GM21360 (cell line): ENCODE measurements around the gene HNF1B.

Source experiments
- ATAC-seq: cut with Tn5 transposase; IDR thresholded peaks from one replicate; pipeline ENCODE4 v1.9.1; 2021; ENCODE audit warnings: mild to moderate bottlenecking, moderate library complexity; ENCODE audit not compliant: unreplicated experiment

Gene HNF1B

DNA sequence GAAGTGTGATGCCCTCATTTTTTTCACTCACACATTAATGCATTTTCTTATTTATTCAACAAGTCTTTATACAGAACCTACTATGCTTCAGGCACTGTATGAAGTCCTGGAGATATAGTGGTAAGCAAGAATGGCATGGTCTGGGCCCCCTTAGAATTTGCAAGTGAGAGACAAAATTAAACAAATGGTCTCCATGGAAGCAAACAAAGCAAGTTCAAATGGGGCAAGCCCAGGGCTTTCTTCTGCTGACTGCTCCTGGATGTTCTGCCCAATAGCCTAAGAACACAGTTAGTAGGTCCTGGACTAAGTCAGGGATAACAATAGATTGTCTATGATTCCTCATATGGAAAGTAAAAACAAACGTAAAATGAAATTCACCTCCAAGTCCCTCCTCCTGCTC lies 70.3 kb downstream of the HNF1B start:
- ATAC-seq = no peak

DNA sequence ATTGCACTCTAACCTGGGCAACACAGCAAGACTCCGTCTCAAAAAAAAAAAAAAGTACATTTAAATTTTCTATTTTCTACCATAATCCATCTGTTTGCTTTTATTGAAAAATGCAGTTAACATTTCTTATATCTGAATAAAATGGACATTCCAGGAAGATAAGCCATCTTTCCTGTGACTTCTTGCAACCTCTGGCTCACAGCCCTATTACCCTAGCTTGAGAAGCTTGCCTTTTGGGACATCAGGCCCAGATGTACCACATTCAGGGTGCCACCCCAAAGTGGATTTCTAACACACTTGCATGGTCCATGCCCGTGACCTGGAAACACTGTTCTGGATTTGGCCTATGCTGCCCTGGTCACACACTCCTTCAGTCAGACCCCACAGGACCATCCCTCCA lies 71.5 kb downstream of the HNF1B start:
- ATAC-seq = no peak

DNA sequence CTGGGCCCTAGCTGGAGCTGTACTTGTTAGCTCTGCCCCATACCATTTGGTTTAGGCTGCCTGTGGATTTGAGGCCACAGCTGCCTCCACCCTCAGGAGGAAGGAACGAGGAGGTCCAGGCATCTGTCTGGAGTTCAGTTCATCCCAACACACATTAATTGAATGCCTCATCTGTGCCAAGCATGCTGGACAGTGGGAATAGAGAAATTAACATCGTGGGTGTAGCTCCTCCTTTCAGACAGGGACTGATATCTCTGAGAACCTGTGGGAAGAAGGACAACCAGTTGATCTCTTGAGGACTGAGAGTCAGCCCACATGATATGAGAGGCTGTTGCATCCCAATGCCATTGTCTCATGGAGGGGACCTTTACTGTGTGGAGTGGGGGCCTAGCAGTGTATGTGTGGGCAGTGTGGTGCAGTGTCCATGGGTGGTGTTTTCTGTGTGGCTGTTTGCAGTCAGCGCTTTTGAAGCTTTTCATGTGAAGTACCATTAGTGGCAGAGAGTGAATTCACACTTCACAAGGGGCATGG lies 72.2 kb downstream of the HNF1B start:
- no peak for ATAC-seq

DNA sequence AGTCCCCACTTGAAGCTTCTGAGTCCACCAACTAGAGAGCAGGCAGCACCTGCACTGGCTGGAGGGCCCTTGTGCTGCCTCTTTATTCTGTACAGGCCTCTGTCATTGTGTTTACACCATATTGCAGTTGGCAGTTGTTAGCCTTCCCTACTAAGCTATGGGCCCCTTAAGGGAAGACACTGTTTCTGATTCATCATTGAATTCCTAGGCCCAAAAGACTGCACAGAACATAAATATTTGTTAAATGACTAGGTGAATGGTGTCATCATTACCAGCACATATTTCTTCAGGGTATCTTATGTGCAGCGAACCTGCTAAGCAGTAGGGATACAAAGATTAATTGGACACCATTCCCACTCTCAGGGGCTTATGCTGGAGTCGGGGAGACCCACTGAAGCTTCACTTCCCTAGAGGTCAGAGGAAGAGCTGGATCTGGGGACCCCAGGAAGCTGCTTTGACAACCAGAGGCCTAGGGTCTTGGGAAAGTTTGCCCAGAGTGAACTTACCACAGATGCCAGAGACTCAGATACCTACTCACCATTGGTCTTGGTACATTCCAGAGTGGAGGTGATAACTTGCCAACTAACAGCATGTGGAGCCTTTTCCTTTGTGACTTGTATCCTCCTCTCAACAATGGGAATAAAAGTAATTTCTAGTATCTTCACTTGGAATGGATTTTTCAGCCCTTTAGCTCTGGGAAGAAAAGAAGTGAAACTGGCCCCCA lies 72.9 kb downstream of the HNF1B start:
- no peak for ATAC-seq

DNA sequence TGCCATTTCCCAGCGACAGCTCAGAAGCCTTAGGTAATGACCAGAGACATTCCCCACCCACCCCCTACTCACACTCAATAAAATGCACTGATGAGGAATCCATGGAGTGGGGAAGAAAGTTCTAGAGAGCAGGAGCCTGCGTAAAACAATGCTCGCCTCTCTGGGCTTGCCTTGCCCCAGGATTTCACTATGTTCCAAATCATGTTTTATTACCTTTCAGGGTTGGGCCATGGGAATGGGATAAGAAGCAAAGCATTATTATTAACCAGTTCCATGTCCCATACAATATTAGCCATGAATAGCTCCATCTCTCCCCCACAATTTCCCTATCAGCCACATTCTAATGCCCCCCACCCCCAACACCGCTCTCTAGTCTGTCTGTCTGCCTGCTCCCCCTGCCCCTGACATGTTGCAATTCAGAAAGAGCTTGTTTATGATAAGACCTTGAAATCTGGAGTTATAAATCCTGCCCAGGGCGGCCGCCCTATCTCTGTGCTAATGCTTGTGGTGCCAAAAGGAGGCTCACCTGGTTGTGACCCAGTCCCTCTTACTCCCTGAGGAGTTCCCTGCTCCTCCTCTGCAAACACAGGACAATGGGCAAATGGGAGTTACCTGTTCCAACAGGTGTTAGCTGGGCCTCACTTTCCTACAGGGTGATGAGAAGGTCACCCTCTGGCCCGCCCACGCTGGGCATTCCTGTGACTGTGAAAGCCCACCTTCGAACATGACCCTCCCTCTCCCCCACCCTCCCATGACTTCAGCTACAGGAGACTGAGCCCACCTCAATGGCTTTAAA lies 73.6 kb downstream of the HNF1B start:
- ATAC-seq = no peak

DNA sequence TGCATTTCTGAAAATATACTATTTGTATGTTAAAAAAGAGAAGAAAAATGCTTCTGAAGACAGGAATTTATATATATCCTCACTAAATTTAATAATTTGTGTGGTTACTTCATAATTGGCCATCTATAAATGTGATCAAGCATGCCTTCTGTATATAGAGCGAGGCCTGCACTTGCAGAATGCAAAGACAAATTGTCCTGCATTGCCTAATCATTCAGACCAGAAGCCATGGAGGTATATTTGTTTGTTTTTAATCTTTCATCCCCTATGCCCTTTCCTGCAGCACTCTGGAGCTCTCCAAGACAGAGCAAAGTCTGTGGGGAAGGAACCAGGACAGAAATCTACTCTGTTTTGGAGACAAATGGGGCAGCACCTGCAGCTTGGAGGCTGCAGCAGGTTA lies 77.8 kb downstream of the HNF1B start:
- ATAC-seq = no peak

DNA sequence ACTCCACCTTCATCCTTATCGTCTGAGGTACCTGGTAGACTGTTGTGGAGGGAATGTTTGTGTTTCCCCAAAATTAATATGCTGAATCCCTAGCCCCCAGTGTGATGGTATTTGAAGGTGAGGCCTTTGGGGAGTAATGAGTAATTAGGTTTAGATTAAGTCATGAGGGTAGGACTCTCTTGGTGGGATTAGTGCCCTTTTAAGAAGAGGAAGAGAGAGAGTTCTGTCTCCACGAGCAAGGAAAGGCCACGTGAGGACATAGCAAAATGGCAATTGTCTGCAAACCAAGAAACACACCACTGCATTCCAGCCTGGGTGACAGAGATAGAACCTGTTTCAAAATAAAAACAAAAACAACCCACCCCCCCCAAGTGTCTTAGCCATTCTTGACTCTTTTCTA lies 80.6 kb downstream of the HNF1B start:
- no peak for ATAC-seq

DNA sequence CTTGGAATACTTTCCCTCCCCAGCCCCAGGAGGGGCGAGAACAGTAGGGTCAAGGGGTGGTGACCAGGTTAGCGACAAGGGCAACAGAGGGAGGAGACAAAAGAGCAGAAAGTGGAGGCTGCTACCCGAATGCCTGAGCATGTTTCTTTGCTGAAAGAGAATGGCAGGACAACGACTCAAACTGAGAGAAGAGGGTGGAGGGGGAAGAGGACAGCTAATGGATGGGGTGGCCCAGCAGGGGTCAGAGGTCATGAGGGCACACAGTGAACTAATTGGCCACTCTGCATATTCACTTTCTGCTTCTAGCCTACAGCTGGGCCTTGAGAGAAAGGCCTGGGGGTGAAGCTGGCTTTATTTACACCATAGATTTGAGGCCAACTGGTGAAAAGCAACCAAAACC lies 82.5 kb downstream of the HNF1B start:
- no peak for ATAC-seq

DNA sequence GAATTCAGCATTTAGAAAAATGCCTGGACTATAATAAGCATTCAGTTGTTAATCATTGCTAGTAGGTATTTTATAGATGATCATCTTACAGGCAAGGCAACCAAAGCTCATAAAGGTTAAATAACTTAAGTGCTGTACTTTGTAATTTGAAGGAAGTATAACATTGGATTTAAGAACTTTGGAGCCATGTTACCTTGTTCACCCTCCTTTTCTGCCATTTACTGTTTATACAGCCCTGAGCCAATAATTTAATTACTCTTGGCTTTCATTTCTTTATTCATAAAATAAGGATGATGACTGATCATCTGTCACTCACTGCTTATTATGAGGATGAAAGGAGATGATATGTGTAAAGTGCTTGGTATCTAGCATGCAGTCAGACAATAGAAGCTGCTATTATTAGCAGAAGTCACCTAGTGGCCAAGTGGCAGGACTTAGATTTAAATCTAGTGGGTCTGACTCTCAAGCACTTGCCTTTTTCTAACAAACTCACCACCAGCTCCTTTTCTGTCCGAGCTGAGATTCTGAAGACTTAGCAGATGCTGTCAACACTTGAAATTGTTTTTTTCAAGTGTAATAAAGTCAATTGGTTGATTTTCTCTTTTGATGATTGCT lies 83.4 kb downstream of the HNF1B start:
- no peak for ATAC-seq

DNA sequence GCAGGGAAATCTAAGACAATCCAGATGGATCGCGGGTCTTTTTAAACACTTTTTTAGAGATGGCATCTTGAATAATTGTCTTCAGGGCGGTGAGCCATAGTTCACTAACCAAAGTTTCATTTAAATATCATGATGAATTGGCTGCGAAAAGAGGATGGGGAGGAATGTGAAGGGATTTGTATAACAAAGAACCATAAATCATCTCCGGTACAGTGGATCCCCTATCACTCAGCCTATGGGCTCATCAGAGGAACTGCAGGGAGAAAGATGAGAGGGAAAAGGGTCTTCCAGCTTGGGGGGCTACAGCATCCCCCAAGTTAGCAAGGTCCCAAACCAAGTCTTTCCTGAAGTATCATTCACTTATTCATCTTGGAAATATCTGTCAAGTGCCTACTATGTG lies 84.9 kb downstream of the HNF1B start:
- ATAC-seq = no peak

DNA sequence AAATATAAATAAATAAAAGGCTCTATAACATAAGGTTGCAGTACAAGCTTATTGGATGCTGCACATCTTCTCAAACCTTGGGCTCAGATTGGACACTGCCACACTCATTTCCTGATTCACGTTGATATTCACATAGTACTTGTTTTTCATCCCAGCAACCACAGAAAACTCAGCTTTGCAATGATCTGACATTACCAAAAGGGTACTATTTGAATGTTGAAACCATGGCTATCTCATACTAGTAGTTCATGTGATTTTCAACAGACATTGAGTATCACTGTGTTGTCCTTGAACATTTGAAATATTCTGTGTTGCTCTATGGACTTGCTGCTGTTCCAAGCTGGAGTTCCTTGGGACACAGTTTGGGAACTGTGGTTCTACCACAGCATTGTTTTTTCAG lies 87.7 kb downstream of the HNF1B start:
- no peak for ATAC-seq

DNA sequence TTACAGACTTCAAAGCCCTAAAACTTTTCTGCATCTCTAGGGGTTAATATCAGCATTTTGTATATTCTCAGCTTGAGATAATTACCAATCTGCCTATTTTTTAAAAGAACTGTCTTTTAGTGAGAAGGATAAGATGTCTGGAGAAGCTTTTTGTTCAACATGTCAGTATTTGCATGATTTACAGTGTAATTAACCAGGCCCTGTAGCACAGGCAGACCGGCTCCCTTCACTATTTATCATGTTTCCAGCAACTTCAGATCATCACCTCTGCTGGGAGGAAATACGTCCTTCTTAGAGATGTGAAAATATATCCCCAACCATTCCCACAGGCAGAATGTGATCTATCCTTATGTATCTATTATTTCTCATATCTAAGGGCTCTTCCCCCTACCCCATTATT lies 93.0 kb downstream of the HNF1B start:
- no peak for ATAC-seq

DNA sequence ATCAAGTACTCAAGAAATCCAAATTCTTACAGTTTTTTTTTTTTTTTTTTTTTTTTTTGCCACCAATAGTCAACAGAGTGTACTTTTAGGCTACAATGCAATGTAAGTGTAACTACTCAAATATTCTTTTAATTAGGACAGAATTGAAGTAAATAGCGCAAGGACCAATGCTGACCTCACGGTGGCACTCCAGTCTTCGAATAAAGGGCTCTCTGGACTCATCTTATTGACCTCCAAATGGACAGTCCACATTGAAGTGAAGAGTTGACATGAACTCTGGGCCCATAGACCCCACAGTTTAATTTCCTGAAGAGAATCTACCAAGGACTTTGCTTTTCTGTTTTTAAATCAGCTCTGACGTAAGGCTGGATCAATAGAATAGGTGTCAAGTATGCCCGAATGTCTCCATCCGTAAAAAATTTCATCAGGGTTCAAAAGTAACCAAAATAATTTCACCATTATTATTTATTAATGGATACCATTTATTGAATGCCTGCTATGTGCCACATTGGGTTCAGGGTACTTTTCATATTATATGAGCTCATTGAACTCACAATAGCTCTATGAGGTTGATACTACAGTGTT lies 94.3 kb downstream of the HNF1B start:
- ATAC-seq = no peak

DNA sequence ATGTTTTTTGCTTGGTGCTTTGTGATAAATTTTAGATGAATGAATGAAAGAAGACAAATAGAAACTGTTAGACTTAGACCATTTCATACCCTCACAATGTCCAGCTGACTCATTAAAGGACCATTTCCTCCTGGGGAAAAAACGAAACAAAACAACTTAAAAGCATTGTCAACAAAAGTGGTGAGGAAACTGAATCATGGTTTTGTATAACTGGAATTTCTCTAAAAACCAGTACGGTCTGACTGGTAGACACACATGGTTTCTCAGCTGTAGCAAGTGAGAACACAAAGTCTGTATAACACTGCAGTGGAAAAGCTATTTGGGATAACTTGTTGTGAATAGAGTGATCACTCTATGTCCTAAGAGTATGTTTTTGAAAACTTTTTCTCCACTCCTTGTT lies 96.3 kb downstream of the HNF1B start:
- no peak for ATAC-seq

DNA sequence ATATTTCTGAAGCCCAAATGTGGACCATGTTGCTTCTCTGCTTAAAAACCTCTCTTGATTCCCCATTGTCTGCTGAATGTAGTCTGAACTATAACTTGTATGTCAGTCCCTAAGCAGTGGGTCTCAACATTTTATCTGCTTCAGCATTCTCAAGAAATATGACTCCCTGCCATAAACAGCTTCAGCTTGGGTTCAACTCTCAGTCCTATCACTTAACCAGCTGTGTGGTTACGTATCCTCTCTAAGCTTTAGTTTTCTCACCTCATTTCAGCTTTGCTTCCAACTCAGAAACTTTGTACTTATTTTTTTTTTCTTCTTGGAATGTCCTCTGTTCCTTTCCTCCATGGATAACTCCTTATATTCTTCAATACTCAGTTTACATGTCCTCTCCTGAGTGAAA lies 97.0 kb downstream of the HNF1B start:
- no peak for ATAC-seq

DNA sequence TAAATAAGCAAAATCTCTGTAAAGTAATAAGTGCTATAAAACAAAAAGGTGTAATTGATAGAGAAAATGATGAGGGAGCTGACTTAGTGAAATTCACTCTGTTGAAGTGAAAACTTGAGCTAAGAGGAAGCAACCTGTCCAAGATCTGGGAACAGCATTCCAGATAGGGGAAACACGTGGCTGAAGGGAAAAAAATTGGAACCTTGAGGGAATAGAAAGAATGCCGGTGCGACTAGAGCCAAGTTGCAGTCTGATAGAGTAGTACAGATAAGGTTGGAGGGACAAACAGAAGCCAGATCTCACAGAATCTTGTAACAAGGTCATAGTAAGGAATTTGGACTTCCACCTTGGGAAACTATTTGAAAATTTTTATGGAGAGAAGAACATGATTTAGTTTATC lies 101.0 kb downstream of the HNF1B start:
- ATAC-seq = no peak

DNA sequence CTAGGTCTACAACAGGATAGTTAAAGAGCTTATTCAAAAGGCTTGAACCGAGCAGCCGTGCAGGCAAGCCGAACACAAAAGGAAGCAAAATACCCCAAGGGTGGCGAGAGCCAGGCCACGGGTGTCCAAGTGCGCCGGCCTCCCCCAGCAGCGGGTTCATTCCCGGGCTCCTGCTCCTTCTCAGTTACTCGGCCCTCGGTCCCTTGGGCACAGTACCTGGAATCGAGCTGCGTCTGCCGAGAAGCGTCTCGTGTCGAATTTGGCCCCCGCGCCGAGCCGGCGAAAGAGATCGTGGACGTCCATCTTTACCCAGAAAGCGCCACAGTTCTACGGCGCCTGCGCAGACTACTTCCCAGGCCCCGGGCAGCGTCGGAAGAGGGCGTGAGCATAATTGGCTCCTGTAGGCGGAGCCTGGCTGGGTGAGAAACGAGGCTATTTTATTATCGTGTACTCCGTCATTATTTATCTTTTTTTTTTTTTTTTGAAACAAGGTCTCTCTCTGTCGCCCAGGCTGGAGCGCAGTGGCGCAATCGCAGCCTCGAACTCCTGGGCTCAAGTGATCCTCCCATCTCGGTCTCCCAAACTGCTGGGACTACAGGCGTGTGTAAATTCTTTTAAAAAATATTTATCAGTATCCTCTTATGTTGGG lies 101.6 kb downstream of the HNF1B start, which contains the start of gene DDX52:
Gene DDX52 (minus strand): TSS at position 329 of the 649 bp plus-strand sequence. CDS start 26 bp downstream, at position 303.
- ATAC-seq = no peak

DNA sequence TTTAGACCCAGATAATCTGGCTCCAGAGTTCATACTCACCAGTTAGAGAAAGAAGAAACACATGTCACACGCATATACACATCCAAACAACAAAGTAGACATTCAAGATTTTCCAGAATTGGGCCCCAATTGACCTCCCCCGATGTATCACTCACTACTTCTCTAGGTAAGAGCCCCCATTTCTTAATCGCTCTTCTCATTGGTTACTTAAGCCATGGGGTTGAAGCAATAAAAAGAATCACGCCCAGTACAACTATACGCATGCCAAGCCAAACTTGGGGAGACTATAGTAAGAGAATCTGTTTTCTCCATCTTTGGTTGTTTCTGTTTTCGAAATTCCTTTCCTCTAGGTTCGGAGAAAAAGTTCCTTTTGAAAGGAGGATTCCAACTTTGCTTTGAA lies 102.2 kb downstream of the HNF1B start:
- ATAC-seq = no peak

DNA sequence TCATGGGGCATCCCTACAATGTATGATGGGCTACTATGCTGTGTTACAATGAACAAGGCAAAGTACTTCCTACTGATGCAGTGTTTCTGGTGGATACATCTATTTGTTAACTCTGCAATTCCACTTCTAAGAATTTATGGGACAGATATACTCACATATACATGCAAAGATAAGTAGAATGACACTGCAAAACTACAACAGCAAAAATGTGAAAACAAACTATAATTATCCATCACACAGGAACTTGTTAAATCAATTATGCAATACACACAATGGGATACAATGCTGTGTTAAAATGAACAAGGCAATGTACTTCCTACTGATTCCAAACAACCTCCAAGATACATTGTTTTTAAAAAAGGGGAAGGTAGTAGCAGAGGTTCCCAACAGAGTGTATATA lies 104.8 kb downstream of the HNF1B start:
- ATAC-seq = no peak

DNA sequence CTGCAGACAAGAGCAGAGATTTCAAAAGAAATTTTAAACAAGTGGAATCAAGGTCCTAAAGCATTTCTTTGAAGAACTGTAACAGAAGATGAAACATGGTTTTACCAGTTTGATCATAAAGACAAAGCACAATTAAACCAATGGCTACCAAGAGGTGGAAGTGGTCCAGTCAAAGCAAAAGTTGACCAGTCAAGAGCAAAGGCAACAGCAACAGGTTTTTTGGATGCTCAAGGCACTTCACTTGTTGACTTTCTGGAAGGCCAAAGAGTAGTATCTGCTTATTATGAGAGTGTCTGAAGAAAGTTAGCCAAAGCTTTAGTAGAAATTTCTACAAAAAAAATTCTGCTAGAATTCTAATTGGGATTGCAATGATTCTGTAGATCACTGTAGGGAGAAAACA lies 106.9 kb downstream of the HNF1B start:
- ATAC-seq = no peak
